Stimulated activated CD4-positive, alpha-beta T cell treated with anti-CD3 and anti-CD28 coated beads, Interleukin-12 subunit alpha, Interleukin-12 subunit beta, amount 100 ng/mL, for 4 hours (primary cell): ENCODE data around the gene DGCR2.
"Not testable (repeated sequence)": the region's sequence is repeated elsewhere in the genome, so short reads cannot be mapped to it uniquely, and the experiment has no call there.

Experiments used
- DNase-seq: peaks from one replicate; pipeline ENCODE4 v3.0.0-alpha.2; 2020

DGCR2 gene

DNA sequence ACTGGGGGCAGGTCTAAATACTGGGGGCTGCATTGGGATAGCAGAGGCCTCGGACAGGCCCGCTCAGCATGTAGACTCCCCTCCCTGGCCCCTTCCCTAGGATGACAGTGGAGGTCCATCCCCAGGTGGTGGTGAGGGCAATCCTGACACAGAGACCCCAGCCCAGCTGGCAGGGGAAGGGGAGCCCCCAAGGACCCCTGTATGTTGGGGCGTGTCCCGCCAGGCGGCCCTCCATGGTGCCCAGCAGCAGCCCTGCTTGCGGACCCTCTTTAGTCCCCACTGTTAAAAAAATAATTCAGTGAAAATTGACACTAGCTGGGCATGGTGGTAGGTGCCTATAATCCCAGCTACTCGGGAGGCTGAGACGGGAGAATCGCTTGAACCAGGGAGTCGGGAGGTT is 98.3 kb downstream of the DGCR2 start:
- DNase-seq, result not testable (repeated sequence)

DNA sequence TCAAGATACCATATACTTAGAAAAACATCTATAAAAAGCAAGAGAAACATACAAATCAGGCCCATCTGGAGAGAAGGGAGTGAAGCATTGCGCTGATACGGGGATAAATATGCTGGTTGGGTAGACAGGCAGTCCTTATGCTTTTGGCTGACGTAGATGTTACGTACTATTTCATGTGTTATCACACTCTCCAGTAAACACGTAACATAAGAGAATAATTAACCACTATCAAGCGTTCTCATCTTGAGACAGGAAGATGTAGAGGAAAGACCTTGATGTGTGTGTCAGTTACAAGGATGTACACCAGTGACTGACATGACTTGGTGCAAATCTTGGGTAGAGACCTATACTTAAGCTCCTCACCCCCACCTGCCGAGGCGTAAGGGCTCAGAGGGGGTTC is 99.5 kb downstream of the DGCR2 start:
- no peak for DNase-seq

DNA sequence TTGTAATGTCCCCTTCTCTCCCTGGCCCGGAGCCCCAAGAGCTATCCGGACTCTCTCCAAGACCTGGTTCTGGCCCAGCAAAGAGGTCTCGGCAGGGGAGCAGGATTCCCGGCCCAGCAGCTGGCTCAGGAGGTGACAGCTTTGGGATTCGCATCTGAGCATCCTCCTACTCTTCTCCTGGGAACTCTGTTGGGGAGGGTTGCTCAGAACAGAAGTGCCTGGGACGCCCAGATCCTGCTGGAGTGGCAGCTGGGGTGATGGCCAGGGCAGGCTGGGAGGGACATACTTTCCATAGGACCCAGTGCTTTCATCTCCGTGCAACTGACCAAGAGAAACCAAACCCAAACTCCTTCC is 102.6 kb downstream of the DGCR2 start:
- DNase-seq, result no peak

DNA sequence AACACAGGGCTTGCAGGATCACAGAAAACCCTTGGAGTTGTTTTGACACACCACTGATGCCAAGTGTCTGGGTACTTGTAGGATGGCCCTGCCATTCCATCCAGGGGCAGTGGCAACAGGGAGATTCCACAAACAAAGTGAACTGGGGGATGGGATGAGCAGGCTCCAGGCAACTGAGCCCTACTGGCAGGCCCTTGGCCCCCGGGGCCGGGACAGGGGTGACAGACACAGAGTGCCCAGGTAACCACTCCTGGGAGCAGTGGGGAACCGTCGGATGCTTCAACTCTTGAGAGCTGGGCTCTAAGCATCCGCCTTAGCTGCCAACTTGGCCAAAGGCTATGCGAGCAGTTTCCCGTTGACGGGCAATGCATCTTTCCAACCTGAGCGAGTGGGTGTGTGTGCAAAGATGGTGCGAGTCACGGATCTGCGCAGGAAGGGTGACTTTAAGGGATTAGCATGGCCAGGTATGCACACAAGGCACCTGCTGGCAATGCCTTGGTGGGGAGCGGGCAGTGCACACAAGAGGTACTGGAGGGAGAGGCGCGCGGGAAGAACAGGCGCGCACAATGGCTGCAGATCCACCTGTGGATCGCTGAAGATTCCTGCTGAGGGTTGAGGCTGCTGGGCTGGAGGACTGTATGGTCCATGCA is 103.1 kb downstream of the DGCR2 start:
- DNase-seq, result no peak

DNA sequence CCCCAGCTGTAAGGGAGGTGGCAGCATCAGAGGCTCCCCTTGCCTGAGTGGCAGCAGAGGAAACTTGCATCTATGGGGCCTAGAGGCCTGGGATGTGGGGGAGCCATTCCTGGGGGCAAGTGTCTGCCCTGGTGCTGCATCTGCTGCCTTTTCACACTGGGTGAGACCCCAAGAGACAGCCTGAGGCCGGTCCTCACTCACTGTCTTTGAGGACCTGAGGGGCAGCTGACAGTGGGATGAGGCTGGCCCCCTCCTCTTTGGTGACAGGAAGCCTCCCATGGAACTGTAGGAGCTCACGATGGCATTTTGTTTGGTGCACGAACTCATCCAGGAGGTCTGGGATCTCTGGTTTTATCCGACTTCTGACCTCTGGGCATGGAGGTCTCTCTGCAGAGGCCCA is 104.0 kb downstream of the DGCR2 start:
- no peak for DNase-seq

DNA sequence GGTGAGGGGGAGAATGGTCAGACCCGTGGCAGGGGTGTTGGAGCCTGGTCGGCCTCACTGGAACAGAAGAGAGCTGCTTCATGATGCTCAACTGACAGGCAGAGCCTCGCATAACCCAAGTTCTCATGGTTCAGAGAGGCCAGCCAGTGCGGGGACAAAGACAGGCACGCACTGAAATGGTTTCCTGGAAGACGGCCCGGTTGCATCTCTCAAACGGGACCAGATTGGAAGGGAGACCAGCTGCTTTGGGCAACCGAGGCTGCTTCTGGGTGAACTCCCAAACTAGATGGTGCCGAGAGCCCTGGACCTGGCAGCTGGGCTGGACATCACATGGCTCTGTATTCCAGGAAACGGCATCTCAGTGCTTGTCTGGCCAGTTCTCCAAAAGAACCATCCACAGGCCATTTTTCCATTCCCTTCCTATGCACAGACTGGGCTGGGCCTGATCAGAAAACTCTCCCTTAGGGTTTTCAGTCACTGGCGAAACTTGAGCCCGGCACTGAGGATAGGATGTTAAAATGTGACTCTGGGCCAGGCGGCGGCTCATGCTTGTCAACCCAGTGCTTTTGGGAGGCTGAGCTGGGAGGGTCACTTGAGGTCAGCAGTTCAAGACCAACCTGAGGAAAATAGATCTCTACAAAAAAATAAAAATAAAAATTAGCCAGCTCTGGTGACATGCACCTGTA is 106.0 kb downstream of the DGCR2 start:
- no peak for DNase-seq

DNA sequence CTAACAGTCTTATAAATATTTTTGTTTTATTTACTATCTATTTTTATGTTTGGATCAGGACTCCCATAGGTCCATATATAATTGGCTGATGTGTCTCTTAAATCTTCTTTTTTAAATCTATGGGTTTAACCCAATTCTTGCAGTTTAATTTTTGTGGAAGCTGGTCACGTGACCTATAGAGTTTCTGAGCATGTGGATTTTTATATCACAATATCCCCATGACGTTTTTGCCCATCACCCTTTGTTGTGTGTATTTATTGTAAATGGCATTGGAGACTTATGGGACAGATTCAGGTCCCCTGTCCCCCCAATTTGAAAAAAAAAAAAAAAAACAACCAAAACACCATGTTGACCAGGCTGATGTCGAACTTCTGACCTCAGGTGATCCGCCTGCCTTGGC is 107.3 kb downstream of the DGCR2 start:
- no peak for DNase-seq

DNA sequence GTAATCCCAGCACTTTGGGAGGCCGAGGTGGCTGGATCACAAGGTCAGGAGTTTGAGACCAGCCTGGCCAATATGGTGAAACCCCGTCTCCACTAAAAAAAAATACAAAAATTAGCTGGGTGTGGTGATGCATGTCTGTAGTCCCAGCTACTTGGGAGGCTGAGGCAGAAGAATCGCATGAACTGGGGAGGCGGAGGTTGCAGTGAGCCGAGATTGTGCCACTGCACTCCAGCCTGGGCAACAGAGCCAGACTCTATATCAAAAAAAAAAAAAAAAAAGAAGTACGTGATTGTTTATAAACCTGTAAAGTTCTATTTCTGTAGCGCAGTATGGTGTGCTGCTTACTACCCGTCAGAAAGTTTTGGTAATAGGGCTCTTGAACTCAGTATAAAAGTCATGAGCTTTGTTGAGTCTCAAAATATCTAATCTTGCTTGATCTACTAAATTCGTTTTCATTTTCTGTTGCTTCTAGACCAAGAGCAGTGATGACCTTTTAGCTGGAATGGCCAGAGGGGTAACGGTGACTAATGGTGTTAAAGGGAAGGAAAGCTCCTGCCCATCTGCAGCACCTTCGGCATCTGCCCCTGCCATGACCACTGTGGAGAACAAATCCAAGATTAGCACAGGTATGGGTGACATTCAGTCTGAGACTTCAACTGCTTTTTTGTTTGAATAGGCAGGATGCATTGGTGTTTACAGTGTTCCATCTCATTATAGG is 108.2 kb downstream of the DGCR2 start:
- not testable (repeated sequence) for DNase-seq

DNA sequence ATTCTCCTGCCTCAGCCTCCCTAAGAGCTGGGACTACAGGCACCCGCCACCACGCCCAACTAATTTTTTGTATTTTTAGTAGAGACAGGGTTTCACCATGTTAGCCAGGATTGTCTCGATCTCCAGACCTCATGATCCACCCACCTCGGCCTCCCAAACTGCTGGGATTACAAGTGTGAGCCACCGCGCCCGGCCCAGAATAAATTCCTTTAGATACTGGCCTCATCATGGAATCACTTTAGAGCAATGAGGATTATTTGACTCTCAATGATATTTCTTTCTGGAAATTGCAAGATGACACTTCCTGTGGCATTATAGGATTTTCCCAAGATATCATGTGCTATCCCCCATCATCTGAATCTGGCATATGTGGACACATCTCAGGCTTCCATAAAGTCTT is 108.8 kb downstream of the DGCR2 start:
- not testable (repeated sequence) for DNase-seq

DNA sequence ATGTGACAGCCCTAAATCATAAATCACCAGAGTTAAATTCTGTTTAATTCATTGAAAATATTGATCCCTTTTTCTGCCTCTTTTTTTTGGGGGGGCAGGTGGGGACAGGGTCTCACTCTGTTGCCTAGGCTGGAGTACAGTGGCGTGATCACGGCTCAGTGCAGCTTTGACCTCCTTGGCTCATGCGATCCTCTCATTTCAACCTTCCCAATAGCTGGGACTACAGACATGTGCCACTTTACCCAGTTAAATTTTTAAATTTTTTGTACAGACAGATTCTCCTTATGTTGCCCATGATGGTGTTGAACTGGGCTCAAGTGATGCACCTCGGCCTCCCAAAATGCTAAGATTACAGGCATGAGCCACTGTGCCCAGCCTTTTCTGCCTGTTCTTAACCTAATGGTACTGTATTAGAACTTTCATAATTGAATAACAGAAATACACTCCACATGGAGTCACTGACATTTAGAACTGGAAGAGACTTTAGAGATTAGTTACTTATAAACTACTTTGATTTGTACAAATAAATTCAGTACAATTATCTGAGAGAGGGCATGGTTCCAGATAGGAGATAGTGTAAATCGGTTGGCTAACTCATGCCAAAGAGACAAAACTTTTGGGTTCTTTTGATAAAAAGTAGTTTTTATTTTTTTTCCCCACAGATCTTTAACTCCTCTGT is 109.8 kb downstream of the DGCR2 start:
- no peak for DNase-seq

DNA sequence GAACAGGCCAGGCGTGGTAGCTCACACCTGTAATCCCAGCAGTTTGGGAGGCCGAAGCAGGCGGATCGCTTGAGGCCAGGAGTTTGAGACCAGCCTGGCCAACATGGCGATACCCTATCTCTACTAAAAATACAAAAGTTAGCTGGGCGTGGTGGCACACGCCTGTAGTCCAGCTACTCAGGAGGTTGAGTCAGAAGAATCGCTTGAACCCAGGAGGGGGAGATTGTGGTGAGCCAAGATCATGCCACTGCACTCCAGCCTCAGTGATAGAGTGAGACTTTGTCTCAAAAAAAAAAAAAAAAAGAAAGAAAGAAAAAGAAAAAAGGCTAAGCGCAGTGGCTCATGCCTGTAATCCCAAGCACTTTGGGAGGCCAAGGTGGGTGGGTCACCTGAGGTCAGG is 110.6 kb downstream of the DGCR2 start:
- DNase-seq, result not testable (repeated sequence)

DNA sequence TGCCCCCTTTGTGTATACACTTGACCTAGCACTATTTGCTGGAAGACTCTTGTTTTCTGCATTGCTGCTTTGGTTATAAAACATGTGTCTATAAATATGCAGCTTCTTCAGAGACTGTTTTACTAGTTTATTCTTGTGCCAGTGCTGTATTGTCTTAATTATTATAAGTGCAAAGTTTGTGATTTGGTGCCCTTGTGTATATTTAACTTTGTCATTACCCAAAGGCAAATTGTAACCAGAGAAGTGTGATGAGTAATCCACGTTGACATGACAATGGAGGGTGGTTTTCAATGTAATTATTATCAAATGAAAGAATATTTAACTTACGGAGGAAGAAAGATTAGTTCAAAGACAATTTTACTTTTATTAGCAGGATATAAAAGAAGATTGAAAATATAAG is 111.1 kb downstream of the DGCR2 start:
- DNase-seq, result no peak

DNA sequence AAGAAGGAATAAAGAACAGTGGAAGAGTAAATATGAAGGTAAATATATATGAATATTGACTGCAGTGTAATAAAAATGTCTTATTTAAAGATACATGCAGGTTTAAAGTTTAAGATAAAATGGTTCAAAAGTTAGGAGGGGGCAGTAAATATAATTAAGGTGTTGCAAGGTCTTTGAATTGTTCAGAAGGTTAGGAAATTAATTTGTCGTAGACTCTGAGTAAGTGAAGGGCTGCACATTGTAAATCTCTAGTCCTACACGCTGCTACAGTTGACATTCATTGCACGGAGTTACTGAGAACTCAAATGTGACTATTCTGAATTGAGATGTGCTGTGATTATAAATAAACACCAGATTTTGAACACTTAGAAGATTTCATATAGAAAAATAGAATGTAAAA is 116.3 kb downstream of the DGCR2 start:
- no peak for DNase-seq

DNA sequence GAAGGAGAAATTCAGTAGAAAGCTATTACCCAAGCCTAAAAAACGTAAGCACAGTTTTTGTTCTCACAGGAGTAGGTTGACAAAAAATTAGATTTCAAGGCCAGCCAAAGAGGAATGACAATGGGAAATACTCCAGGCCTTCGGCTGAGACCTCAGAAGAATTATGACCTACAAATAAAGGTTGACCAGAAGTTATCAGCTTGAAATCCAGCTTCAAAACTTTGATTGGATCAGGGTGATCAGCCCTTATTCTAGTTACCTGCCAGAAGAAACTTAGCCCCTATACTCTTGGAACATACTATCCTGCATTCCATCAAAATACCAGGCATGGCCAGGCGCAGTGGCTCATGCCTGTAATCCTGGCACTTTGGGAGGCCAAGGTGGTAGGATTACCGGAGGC is 117.7 kb downstream of the DGCR2 start:
- DNase-seq, result no peak

DNA sequence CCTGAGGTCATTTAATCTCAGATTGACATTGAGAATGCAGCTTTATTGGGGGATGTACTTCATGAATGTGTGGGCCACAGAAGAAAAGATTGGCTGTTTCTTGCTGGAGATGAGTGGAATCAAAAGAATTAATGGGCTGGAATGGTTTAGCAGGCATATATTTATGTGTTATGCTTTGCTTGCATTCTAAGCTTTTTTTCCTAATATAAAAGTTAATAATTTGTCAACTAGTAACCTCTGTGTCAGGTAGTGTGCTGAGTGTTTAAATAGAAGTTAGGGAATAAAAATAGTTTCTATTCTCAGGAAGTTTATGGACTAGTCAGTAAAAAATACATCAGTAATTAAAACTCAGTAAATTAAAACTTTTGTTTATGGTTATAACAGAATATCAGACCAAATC is 118.7 kb downstream of the DGCR2 start:
- no peak for DNase-seq

DNA sequence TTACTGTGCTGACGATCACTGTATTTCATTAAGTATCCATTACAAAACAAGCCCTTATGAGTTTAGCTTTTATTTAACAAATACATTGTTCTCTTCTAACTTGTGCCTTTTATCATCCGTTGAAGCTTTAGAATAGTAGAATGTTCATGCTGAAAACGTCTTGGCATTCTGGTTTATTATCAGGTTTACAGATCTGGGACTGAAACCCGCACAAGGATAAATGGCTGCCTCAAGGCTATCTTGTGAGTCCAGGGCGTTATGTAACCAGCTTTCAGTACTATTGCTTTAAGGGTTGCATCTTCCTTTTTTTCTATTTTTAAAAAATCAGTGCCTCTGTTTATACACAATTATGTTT is 119.6 kb downstream of the DGCR2 start:
- DNase-seq, result no peak

DNA sequence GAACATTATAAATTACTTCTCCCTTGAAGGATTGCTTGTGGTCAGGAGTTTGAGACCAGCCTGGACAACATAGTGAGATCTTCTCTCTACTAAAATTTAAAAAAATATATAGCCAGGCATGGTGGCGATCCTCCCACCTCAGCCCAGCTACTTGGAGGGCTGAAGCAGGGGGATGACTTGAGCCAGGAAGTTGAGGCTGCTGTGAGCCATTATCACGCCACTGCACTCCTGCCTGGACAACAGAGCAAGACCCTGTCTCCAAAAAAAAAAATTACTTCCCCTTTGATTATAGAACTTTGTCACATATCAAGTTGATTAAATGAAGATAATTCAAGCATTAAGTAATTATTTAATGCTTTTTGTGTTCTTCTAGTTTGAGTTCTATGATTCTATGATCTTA is 121.0 kb downstream of the DGCR2 start:
- DNase-seq, result no peak

DNA sequence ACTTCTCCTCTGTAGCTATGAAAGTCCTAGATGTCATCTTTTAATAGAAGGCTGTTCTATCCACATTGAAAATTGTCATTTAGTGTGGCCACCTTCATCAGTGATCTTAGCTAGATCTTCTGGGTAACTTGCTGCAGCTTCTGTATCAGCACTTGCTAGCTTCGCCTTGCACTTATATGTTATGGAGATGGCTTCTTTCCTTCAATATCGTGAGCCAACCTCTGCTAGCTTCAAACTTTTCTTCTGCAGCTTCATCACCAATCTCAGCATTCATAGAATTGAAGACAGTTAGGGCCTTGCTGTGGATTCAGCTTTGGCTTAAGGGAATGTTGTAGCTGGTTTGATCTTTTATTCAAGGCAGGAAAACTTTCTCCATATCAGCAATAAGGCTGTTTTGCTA is 122.1 kb downstream of the DGCR2 start:
- not testable (repeated sequence) for DNase-seq

DNA sequence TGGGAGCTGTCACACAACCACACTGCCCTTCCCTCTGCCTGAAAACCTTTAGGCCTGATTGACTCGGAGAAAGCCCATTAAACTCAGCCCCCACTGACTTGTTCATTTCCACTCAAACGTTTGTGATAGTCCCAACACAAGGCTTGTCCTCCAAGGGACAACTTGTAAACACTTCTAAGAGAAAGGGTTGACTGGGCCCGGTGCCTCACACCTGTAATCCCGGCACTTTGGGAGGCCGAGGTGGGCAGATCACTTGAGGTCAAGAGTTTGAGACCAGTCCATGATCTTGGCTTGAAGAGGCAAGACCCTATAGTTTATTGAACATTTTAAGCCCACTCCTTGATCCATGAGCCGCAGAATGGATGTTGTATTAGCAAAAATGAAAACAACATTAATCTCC is 122.8 kb downstream of the DGCR2 start:
- no peak for DNase-seq

DNA sequence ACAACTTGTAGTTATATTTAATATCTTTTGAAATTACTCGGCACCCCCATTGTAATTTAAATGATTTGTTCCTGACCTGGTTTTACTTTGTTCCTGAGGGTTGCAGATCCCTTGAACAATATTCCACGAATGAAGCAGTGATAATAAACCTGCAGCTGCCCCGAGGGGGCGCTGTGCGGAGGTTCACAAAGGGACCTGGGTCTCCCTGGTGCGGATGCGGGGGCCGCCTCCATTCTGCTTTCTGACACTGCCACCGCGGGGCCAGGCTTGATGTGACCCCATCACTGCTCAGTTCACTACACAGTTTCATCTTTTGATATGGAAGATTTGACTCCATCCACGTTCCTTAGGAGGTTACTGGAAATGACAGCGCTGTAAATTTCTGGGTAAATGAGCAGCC is 123.2 kb downstream of the DGCR2 start:
- no peak for DNase-seq

DNA sequence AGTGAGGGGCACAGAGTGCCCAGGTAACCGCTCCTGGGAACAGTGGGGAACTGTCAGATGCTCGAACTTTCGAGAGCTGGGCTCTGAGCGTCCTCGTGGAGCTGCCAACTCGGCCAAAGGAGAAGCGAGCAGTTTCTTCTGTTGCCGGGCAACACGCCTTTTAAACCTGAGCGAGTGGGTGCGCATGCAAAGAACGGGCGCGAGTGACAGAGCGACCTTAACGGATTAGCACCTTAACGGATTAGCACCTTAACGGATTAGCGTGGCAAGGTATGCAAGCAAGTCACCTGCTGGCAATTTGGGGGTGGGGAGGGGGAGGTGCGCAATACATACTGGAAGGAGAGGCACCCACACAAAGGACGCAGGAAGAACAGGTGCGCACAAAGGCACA is 124.3 kb downstream of the DGCR2 start:
- no peak for DNase-seq

DNA sequence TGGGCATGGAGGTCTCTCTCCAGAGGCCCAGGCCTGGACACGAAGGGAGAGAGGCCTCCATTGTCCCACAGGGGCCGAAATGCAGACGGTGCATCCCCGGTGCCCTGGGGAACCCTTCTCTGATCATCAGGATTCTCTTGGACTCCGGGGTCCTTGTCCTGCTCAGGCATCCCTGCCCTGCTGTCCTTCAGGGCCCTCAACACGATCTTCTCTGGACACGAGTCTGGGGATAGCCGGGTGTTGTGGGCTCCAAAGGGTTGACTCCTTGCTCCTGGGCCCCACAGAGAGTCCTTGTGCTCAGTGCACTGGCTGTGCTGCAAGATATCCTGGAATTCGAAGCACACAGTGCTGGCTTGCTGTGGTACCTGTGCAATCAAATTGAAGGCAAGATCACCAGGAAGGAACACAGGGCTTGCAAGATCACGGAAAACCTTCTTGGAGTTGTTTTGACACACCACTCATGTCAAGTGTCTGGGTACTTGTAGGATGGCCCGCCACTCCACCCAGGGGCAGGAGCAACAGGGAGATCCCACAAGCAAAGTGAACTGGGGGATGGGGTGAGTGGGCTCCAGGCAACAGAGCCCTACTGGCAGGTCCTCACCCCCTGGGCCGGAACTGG is 124.8 kb downstream of the DGCR2 start:
- no peak for DNase-seq

DNA sequence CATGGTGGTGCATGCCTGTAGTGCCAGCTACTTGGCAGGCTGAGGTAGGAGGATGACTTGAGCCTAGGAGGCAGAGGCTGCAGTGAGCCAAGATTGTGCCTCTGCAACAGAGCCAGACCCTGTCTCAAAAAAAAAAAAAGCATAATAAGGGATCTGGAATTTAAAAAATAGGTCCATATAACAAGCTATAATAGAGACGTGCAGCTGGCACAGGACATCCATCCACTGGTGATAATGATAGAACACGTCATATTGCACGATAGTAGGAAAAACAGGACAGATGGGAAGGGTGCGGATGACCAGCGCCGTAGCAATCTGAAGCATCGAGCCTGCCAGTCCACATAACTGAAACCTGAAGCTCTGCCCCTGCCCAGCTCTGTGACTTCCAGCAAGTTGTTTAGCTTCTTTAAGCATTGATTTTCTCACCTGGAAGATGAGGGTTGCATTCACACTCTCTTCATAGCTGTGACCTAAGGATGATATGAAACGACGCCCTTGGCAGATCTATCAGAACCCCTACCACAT is 125.8 kb downstream of the DGCR2 start:
- no peak for DNase-seq
